K562 (cell line): ENCODE results near the gene DBT. TPM values are rescaled to one million over a fixed set of nuclear protein-coding genes. Genes with fewer than 3 reads are reported as not detected.

Experiments used
- ATAC-seq: fragments of 200-7000 bp; cut with Tn5 transposase; 3 replicates; pipeline ENCODE4 v1.9.1; 2020; ENCODE audit warnings: moderate library complexity
- BruUV-seq: library from RNA; stranded (reverse); fragments of 400-500 nt; replicated peaks from 2 replicates; lab custom pipeline; 2021; lab: Mats Ljungman, UMichigan
- CTCF ChIA-PET: fragments of 300-600 bp; formaldehyde crosslinking; extraction: SDS; loops from one replicate; lab custom pipeline; 2021; ENCODE audit warnings: low intra/inter-chr PET ratio; lab: Yijun Ruan, JAX
- POLR2A ChIA-PET: fragments of 300-600, 350-650 bp; sonication (Branson Sonifier 250); formaldehyde crosslinking; extraction: SDS; loops from one replicate; lab custom pipeline; 2021; ENCODE audit warnings: antibody characterized with exemption, inconsistent platforms; lab: Yijun Ruan, JAX
- DNase-seq, 4 experiments: peaks; one replicate each; pipeline versions ENCODE4 v3.0.0 to v3.0.0-alpha.2; 2011 to 2018; ENCODE audit warnings: low spot score in 3 of 4, mixed read lengths in 3 of 4; ENCODE audit errors: extremely low read depth in 1 of 4
- FAIRE-seq: peaks from 2 replicates; lab custom pipeline; 2011; peaks lifted over from hg19 to GRCh38; lab: Jason Lieb, UNC
- H2AFZ ChIP-seq: 2 replicates; pipeline ENCODE4 v1.6.0; 2011; ENCODE audit warnings: low read depth, low read length, control low read depth, inconsistent platforms
- H3K27ac ChIP-seq: fragments of 200-600 bp; 3 replicates; pipeline ENCODE4 v1.8.0; 2011; ENCODE audit warnings: low read depth, mild to moderate bottlenecking, control low read depth, inconsistent platforms, low read length, moderate library complexity, mixed read lengths; ENCODE audit errors: extremely low read depth
- H3K27me3 ChIP-seq, 2 experiments: fragments of 300-600 bp in 1 of 2; 2 replicates in 1 of 2; 3 replicates in 1 of 2; pipeline versions ENCODE4 v1.6.0 to v1.8.0; 2011; ENCODE audit warnings: inconsistent platforms in 2 of 2, low read length in 2 of 2, mild to moderate bottlenecking in 1 of 2, mixed read lengths in 1 of 2, moderate library complexity in 1 of 2; ENCODE audit not compliant: control insufficient read depth in 2 of 2, insufficient read depth in 2 of 2
- H3K36me3 ChIP-seq: fragments of 300-600 bp; 3 replicates; pipeline ENCODE4 v1.8.0; 2011; ENCODE audit warnings: mild to moderate bottlenecking, low read length, inconsistent platforms; ENCODE audit not compliant: control insufficient read depth, insufficient read depth
- H3K4me1 ChIP-seq, 2 experiments: fragments of 200-600 bp in 1 of 2; replicated peaks in 1 of 2; 2 replicates in 1 of 2; 3 replicates in 1 of 2; pipeline versions ENCODE4 v1.5.1 to v1.8.0; 2011; ENCODE audit warnings: inconsistent platforms in 2 of 2, low read length in 2 of 2, mild to moderate bottlenecking in 1 of 2, mixed read lengths in 1 of 2, moderate library complexity in 1 of 2; ENCODE audit not compliant: control insufficient read depth in 2 of 2, insufficient read depth in 2 of 2
- H3K4me2 ChIP-seq: 2 replicates; pipeline ENCODE4 v1.6.1; 2011; ENCODE audit warnings: low read length, control low read depth, inconsistent platforms, mixed read lengths; ENCODE audit not compliant: insufficient read depth
- H3K4me3 ChIP-seq: fragments of 200-600 bp; sonication (generic), shearing (Covaris generic); 2 replicates; pipeline ENCODE4 v1.5.1; 2016; ENCODE audit warnings: control low read depth, inconsistent platforms
- H3K79me2 ChIP-seq: fragments of 200-600 bp; 3 replicates; pipeline ENCODE4 v1.8.0; 2011; ENCODE audit warnings: low read length, inconsistent platforms; ENCODE audit not compliant: control insufficient read depth, insufficient read depth
- H3K9ac ChIP-seq, 2 experiments: 2 replicates each; pipeline versions ENCODE4 v1.6.0 to v1.6.1; 2011; ENCODE audit warnings: low read depth in 2 of 2, low read length in 2 of 2, control low read depth in 1 of 2, inconsistent platforms in 1 of 2, mild to moderate bottlenecking in 1 of 2, mixed read lengths in 1 of 2; ENCODE audit not compliant: insufficient read depth in 1 of 2
- H3K9me1 ChIP-seq: one replicate; pipeline ENCODE4 v1.6.0; 2011; ENCODE audit warnings: inconsistent platforms, mild to moderate bottlenecking, low read length, moderate library complexity; ENCODE audit not compliant: control insufficient read depth, insufficient read depth
- H3K9me3 ChIP-seq: replicated peaks from 2 replicates; pipeline ENCODE4 v1.5.1; 2011; ENCODE audit warnings: low read depth, low read length, inconsistent platforms; ENCODE audit not compliant: control insufficient read depth, insufficient read depth
- H4K20me1 ChIP-seq: replicated peaks from 2 replicates; pipeline ENCODE4 v1.6.1; 2011; ENCODE audit warnings: low read length, inconsistent platforms, mixed read lengths; ENCODE audit not compliant: control insufficient read depth, insufficient read depth
- BCL6 ChIP-seq: fragments of 250-450 bp; sonication (Bioruptor Pico); IDR thresholded peaks from 2 replicates; pipeline ENCODE4 v1.4.0; 2020
- BHLHE40 ChIP-seq: IDR thresholded peaks from 2 replicates; pipeline ENCODE4 v1.6.1; 2011; ENCODE audit warnings: low read length, improper control_type of control experiment
- BRF1 ChIP-seq: IDR thresholded peaks from 3 replicates; pipeline ENCODE4 v1.6.1; 2011; ENCODE audit warnings: borderline replicate concordance, mild to moderate bottlenecking; ENCODE audit not compliant: insufficient read length; ENCODE audit errors: extremely low read depth
- CAMTA2 ChIP-seq: fragments of 250-450 bp; sonication (Bioruptor Pico); conservative IDR thresholded peaks from 2 replicates; pipeline ENCODE4 v1.5.1; 2022
- MCM2 ChIP-seq: fragments of 450-650 bp; IDR thresholded peaks from 2 replicates; pipeline ENCODE4 v1.6.1; 2017; ENCODE audit warnings: low read depth, mild to moderate bottlenecking
- NCOR1 ChIP-seq: fragments of 450-650 bp; IDR thresholded peaks from 2 replicates; pipeline ENCODE4 v1.6.1; 2016; ENCODE audit warnings: mild to moderate bottlenecking, moderate library complexity
- SUPT5H ChIP-seq: fragments of 450-650 bp; IDR thresholded peaks from 2 replicates; pipeline ENCODE4 v1.6.1; 2016
- ZNF77 ChIP-seq: fragments of 250-450 bp; sonication (Bioruptor Pico); IDR thresholded peaks from 2 replicates; pipeline ENCODE4 v1.5.0; 2020
- WGBS: fragments of 100-300 bp; shearing (Covaris generic); methylation state at CpG from one replicate; pipeline ENCODE4 v1.1.6; 2016; ENCODE audit warnings: low coverage, mixed read lengths; ENCODE audit not compliant: insufficient coverage; ENCODE audit errors: missing lambda C conversion rate; 5-methylcytosine and 5-hydroxymethylcytosine counted together
- in situ Hi-C: fragments of 300-500 bp; cut with MboI; formaldehyde crosslinking; loops from 4 replicates; pipeline ENCODE4 v1.15.0; 2018; ENCODE audit warnings: inconsistent platforms, mixed read lengths
- intact Hi-C: fragments of 100-400 bp; cut with micrococcal nuclease; formaldehyde crosslinking; loops from 2 replicates; pipeline ENCODE4 v1.14.2; 2022
- polyA plus RNA-seq, 8 experiments: library from polyadenylated mRNA; depleted of rRNA in 4 of 8; stranded (reverse) in 5 of 8; unstranded in 3 of 8; fragments of >200 nt; fragmentation: Nextera tagmentation in 2 of 8; fragmentation: Illumina TruSeq in 1 of 8; extraction: Ambion mirVana in 2 of 8; extraction: Trizol in 1 of 8; gene quantifications; 2 replicates each; pipeline versions ENCODE4 v1.2.1 to v1.2.3, GENCODE V29; 2011 to 2014; ENCODE audit warnings: inconsistent platforms in 1 of 8, missing spikeins in 1 of 8
- total RNA-seq, 7 experiments: library from RNA; depleted of rRNA in 6 of 7; stranded (reverse); fragments of >200 nt in 6 of 7; fragmentation: Illumina TruSeq in 2 of 7; extraction: Trizol in 2 of 7; gene quantifications; 2 replicates each; pipeline versions ENCODE4 v1.2.1 to v1.2.3, GENCODE V29; 2011 to 2021; ENCODE audit warnings: low replicate concordance in 1 of 7
- TF ChIP-seq, protein P1 (sequence below): IDR thresholded peaks from 2 replicates; pipeline ENCODE4 v1.6.1; 2016; ENCODE audit warnings: missing genetic modification characterization, missing compliant biosample characterization

The DBT gene
- total and polyA plus RNA-seq, 9 of the 15 experiments (the other 6 are each of a cell fraction or from before 2014, with no cell fraction given): 2.7 to 13.5 (median 7.3) TPM

DNA sequence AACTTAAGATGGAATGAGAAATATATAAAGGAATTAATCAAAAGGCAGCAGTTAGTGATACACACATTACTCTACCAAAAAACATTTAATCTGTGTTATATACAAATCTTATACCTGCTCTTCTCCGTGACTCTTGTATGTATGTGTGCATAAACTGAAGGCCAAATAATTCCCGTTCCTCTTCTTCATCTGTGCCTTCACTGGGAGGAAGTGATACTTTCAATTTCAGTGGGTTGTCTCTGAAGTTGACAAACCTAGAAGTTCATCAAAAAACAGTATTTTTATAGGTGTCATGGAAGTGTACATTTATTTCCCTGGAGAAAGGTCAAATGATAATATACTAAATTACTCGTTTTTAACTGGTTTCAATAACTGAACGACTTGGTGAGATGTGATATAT, 97.4 kb downstream of the DBT start:
- DNase-seq (no peak), ATAC-seq (no peak), FAIRE-seq (no peak)
- Histone ChIP-seq H3K4me1 (no peaks in the 10 kb centered on the region), H2AFZ (no peak overlapping the region), H3K27me3 (no peaks in the 10 kb centered on the region), H3K4me3 (no peak overlapping the region), H3K4me2 (no peak overlapping the region), H3K27ac (no peak overlapping the region), H3K9me1 (no peaks in the 10 kb centered on the region), H4K20me1 (no peaks in the 10 kb centered on the region), H3K9ac (no peak overlapping the region), H3K36me3 (peaks cover 25% of the 10 kb centered on the region; the same call in 2 of the 3 replicates), H3K79me2 (no peaks in the 10 kb centered on the region), H3K9me3 (no peaks in the 10 kb centered on the region)
- no TSS peak for BruUV-seq
- intact Hi-C loops: no loop called here
- in situ Hi-C loops: no loop called here
- POLR2A ChIA-PET: interaction anchor here (0.6 to 1.6 kb wide), 3 partner anchors 12 to 19 kb away, joined by 4 to 6 read pairs (median 5); partner anchors contain the start of genes SASS6 and TRMT13
- WGBS: 58% methylated on average over 4 of the region's 4 CpGs
- TF ChIP-seq CAMTA2 (CRISPR knock-in tag) (no peak), SUPT5H (0 out of 2 replicates have a peak, but pooled peaks have one; percentile 2)
- CTCF ChIA-PET: no interaction called here

- Histone ChIP-seq H3K9ac (no peak overlapping the region), H2AFZ (no peak overlapping the region), H3K27me3 (no peaks in the 10 kb centered on the region), H3K27ac (no peak overlapping the region), H3K79me2 (no peaks in the 10 kb centered on the region), H3K4me2 (no peak overlapping the region), H3K9me3 (no peaks in the 10 kb centered on the region), H3K36me3 (peaks cover 30% of the 10 kb centered on the region; the same call in 2 of the 3 replicates), H3K4me1 (no peaks in the 10 kb centered on the region), H3K4me3 (no peak overlapping the region), H4K20me1 (no peaks in the 10 kb centered on the region), H3K9me1 (no peaks in the 10 kb centered on the region)
- no peak for TF ChIP-seq NCOR1
- TF ChIP-seq, protein P1, sequence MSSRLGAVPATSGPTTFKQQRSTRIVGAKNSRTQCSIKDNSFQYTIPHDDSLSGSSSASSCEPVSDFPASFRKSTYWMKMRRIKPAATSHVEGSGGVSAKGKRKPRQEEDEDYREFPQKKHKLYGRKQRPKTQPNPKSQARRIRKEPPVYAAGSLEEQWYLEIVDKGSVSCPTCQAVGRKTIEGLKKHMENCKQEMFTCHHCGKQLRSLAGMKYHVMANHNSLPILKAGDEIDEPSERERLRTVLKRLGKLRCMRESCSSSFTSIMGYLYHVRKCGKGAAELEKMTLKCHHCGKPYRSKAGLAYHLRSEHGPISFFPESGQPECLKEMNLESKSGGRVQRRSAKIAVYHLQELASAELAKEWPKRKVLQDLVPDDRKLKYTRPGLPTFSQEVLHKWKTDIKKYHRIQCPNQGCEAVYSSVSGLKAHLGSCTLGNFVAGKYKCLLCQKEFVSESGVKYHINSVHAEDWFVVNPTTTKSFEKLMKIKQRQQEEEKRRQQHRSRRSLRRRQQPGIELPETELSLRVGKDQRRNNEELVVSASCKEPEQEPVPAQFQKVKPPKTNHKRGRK: no peak
- TF ChIP-seq BRF1: no peak
- no peak for TF ChIP-seq ZNF77
- no peak for TF ChIP-seq BHLHE40
- no peak for TF ChIP-seq BCL6 (CRISPR knock-in tag)
- TF ChIP-seq MCM2: no peak
- ChIA-PET POLR2A (interaction anchor here (1.6 kb wide), 1 partner anchor 18 kb away, joined by 6 read pairs; the partner anchor contains the start of gene TRMT13), CTCF (no interaction called here)
- WGBS: 55% methylated on average over 2 of the region's 2 CpGs
- ATAC-seq (no peak), FAIRE-seq (peak; percentile 6), DNase-seq (no peak)
- in situ Hi-C loops: no loop called here
- BruUV-seq: no TSS peak
- intact Hi-C loops: no loop called here
Measured at GRCh38 chr1:100151679-100152078, 98.0 kb downstream of the DBT start.
